Stomach (tissue), 4 donors: ENCODE measurements around the gene SLC7A10.

Source experiments
- CTCF ChIP-seq, 7 experiments: fragments of 450-650 bp in 4 of 7; fragments of 200-600 bp in 3 of 7; sonication (generic) in 3 of 7; IDR thresholded peaks; one replicate each; pipeline ENCODE4 v1.5.1; 2016 to 2019; ENCODE audit warnings: antibody characterized with exemption in 7 of 7, control low read depth in 2 of 7, mild to moderate bottlenecking in 1 of 7
- EP300 ChIP-seq: sonication (generic); formaldehyde crosslinking; IDR thresholded peaks from one replicate; pipeline ENCODE4 v1.6.1; 2017; ENCODE audit warnings: antibody characterized with exemption
- POLR2A ChIP-seq, 4 donors: fragments of 450-650 bp; IDR thresholded peaks; one replicate each; pipeline ENCODE4 v1.6.1; 2016; ENCODE audit warnings: antibody characterized with exemption in 4 of 4, control low read depth in 2 of 4, mild to moderate bottlenecking in 1 of 4, moderate library complexity in 1 of 4
- POLR2AphosphoS5 ChIP-seq, 3 donors: sonication (generic); formaldehyde crosslinking; IDR thresholded peaks; one replicate each; pipeline ENCODE4 v1.6.1; 2016; ENCODE audit warnings: antibody characterized with exemption in 3 of 3

- TF ChIP-seq CTCF (IDR thresholded peaks at IDR 0.05), result no peak
- TF ChIP-seq POLR2A (IDR thresholded peaks at IDR 0.05), result no peak
- no peak for TF ChIP-seq POLR2AphosphoS5 (IDR thresholded peaks at IDR 0.05)
- TF ChIP-seq EP300, result no peak
These were observed 19.2 kb downstream of the SLC7A10 start for GRCh38 chr19:33206261-33207039.
